ENCODE data around the gene GREM2.

The GREM2 gene

GRCh38 chr1:240499012-240499411 is 112.9 kb downstream of the GREM2 start:
- no peak for DNase-seq (ENCODE audit: low read depth in 2 of 2)

- no peak for DNase-seq (ENCODE audit: low read depth in 2 of 2)
Measured at GRCh38 chr1:240498335-240498734, 113.6 kb downstream of the GREM2 start.

GRCh38 chr1:240497908-240498307 is 114.0 kb downstream of the GREM2 start:
- no peak for DNase-seq (ENCODE audit: low read depth in 2 of 2)

GRCh38 chr1:240496941-240497340 is 115.0 kb downstream of the GREM2 start:
- DNase-seq (ENCODE audit: low read depth in 2 of 2): no peak

- DNase-seq (ENCODE audit: low read depth in 2 of 2): no peak
Measured at GRCh38 chr1:240496356-240496755, 115.6 kb downstream of the GREM2 start.

GRCh38 chr1:240495601-240496000 is 116.4 kb downstream of the GREM2 start:
- DNase-seq (ENCODE audit: low read depth in 2 of 2): no peak

GRCh38 chr1:240492832-240493440 is 119.0 kb downstream of the GREM2 start:
- DNase-seq (ENCODE audit: low read depth in 2 of 2): no peak

GRCh38 chr1:240491796-240492195 is 120.2 kb downstream of the GREM2 start:
- no peak for DNase-seq (ENCODE audit: low read depth in 2 of 2)

GRCh38 chr1:240491156-240491555 is 120.8 kb downstream of the GREM2 start:
- no peak for DNase-seq (ENCODE audit: low read depth in 2 of 2)

GRCh38 chr1:240487493-240487892 is 124.5 kb downstream of the GREM2 start:
- no peak for DNase-seq (ENCODE audit: low read depth in 2 of 2)

- DNase-seq (ENCODE audit: low read depth in 2 of 2): no peak
Measured at GRCh38 chr1:240486611-240487010, 125.3 kb downstream of the GREM2 start.

- DNase-seq (ENCODE audit: low read depth in 2 of 2): no peak
Measured at GRCh38 chr1:240484804-240485443, 127.0 kb downstream of the GREM2 start.

- no peak for DNase-seq (ENCODE audit: low read depth in 2 of 2)
Measured at GRCh38 chr1:240478536-240478935, 133.4 kb downstream of the GREM2 start.

GRCh38 chr1:240475832-240476231 is 136.1 kb downstream of the GREM2 start:
- DNase-seq (ENCODE audit: low read depth in 2 of 2): no peak

GRCh38 chr1:240474133-240474614 is 137.8 kb downstream of the GREM2 start:
- DNase-seq (ENCODE audit: low read depth in 2 of 2): no peak

- DNase-seq (ENCODE audit: low read depth in 2 of 2): no peak
Measured at GRCh38 chr1:240468656-240469055, 143.3 kb downstream of the GREM2 start.

GRCh38 chr1:240467895-240468294 is 144.1 kb downstream of the GREM2 start:
- DNase-seq (ENCODE audit: low read depth in 2 of 2): no peak

- DNase-seq (ENCODE audit: low read depth in 2 of 2): no peak
Measured at GRCh38 chr1:240466509-240466908, 145.4 kb downstream of the GREM2 start.

- no peak for DNase-seq (ENCODE audit: low read depth in 2 of 2)
Measured at GRCh38 chr1:240465531-240465940, 146.4 kb downstream of the GREM2 start.

- no peak for DNase-seq (ENCODE audit: low read depth in 2 of 2)
Measured at GRCh38 chr1:240464099-240464498, 147.9 kb downstream of the GREM2 start.

GRCh38 chr1:240462766-240463395 is 149.1 kb downstream of the GREM2 start:
- DNase-seq (ENCODE audit: low read depth in 2 of 2): no peak

GRCh38 chr1:240462277-240462676 is 149.7 kb downstream of the GREM2 start:
- no peak for DNase-seq (ENCODE audit: low read depth in 2 of 2)

GRCh38 chr1:240457203-240457602 is 154.8 kb downstream of the GREM2 start:
- no peak for DNase-seq (ENCODE audit: low read depth in 2 of 2)

Data from stimulated activated CD4-positive, alpha-beta T cell treated with anti-CD3 and anti-CD28 coated beads, Interleukin-12 subunit alpha, Interleukin-12 subunit beta, amount 100 ng/mL, for 24 hours (primary cell).